ENCODE results near the gene RAB44. TPM values are rescaled to one million over a fixed set of nuclear protein-coding genes. Genes with fewer than 3 reads are reported as not detected.

Gene RAB44
- total RNA-seq, 1 donor from 2014 or later = 0.62 TPM

DNA sequence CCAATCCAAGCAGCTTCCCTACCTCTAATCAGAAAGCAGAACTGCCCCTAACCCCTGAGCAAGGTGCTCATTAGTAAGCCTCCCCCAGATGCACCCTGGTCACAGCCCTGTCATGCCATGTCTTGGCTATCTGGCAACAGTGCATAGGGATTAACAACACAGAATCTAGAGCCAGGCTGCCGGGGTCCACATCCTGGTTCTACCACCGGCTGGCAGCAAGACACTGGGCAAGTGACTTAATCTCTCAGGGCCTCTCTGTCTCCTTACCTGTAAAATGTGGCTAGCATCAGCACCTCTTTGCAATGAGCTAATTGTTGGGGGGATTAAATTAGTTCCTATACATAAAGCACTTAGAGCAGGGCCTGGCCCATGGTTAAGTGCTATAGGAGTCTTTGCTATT is 73.5 kb downstream of the RAB44 start:
- DNase-seq = no peak

DNA sequence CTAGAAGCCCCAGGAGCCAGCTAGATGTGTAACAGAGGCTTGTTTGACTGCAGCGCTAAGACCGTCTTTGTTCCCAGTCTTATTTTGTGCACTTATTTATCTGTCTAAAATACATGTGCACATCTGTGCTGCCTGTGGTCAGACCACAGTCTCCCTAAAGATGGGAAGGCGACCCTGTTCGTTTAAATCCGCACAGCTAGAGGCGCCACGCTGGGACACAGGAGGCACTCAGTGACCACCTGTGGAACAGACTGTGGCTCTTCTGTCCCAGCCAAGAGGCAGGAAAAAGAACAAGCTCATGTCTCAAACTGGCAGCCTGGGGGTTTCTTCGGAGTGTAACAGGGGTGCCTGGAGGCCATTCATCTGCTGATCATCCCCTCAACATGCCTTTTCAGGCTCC is 74.8 kb downstream of the RAB44 start:
- no peak for DNase-seq

DNA sequence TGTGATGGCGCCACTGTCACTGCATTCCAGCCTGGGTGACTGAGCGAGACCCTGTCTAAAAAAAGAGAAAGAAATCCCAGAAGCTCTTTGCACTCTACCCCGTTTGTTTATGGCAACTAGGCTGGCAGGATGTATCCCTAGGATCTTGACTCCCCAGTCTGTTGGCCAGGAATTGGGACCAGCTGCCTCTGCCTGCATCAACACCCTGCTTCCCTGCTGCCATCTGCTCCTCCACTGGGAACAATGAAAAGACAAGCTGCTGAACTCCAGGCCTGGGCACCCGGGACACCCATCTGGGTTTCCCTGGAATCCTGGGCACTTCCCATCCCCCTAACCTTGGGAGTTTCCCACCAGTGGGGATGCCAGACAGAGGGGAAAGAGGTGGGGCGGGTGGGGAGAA is 76.7 kb downstream of the RAB44 start:
- DNase-seq = peak; percentile 76

GRCh38 chr6:36776167-36776566 is 78.5 kb downstream of the RAB44 start:
- DNase-seq = no peak

- DNase-seq = peak; percentile 52
Observed at GRCh38 chr6:36777801-36778200, 80.2 kb downstream of the RAB44 start.

DNA sequence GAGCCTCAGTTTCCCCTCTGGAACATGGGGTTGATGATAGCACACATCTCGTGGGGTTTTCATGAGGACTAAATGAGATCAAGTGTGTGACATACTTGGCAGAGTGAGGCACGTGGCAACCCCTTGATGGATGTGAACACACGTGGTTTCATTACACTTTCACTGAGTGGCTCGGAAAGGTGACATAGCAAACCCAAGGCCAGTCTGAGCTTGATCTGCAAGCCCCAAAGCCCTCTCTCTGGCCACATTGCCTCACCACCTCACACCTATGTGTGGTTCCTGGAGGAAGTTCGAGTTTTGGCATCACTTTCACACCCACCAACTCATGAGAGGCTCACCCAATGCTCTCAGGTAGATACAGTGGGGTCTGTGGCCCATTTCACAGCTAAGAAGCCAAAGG is 81.6 kb downstream of the RAB44 start:
- DNase-seq = no peak

DNA sequence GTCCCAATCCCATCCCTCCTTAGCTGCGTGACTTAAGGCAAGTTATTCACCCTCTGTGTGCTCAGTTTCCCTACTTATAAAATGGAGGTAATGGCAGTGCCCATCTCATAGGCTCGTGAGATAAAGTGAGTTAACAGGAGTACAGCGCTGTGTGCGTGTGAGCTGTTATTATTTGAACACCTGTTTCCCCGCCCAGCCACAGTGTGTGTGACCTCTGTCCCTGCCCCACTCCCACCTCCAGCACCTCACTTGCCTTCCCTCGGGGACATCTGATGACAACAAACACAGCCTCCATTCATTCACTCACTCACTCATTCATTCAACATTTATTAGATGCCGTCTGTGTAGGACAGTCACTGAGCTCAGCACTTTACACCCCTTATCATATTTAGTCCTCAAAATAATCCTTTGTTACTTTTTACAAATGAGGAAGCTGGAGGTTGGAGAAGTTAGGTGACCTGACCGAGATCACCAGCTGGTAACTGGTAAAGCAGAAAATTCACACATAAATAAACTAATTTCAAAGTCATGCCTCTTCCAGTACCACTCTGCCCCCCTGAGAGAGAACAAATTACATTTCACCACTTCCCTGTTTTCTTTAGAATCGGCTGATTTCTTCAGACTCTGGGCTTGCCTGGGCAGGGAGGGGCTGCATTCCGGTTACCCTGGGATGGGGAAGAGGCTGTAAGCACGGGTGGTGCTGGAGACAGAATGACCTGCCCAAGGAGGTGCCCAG is 83.0 kb downstream of the RAB44 start:
- DNase-seq = no peak

DNA sequence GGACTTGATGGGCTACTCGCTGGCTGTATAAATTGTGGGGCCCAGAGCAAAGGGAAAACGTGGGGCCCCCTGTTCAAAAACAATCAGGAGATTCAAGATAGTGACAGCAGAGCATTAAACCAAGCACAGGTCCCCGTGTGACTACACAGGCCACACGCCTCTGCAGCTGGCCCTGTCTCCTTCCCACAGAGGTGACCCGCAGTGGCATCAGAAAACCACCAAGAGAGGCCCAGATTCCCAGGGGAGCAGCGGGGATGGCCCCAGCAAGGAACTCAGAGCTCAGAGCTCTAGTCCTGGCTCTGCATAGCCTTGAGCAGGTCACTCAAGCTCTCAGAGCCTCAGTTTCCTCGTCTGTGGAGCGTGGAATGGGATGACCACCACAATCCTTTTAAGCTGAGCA is 84.0 kb downstream of the RAB44 start:
- no peak for DNase-seq

Small RNA genes lying within 50 kb of the gene (small RNA-seq; reads per million reads assigned to genes)
- gene RF00019 (ENCODE audit: low replicate concordance) = not detected

Other genes starting within 250 kb of the RAB44 start
- gene STK38, start 150.3 kb upstream of the RAB44 start, total RNA-seq = 30.5 TPM
- 285 TPM for gene SRSF3, start 103.5 kb upstream of the RAB44 start, total RNA-seq
- 99.0 TPM for gene CDKN1A, start 19.1 kb upstream of the RAB44 start, total RNA-seq
- gene CPNE5, start 141.6 kb downstream of the RAB44 start, total RNA-seq = 8.7 TPM
- gene PPIL1, start 177.0 kb downstream of the RAB44 start, total RNA-seq = 29.1 TPM
- gene C6orf89, start 188.1 kb downstream of the RAB44 start, total RNA-seq = 40.0 TPM

All from tongue (tissue), 3 donors.